Subcutaneous abdominal adipose tissue (tissue), 5 donors: ENCODE data around the gene PPFIBP1.

ENCODE experiments used
- H3K27ac ChIP-seq: one replicate; pipeline ENCODE4 v1.7.0; 2013; ENCODE audit warnings: low read depth, mild to moderate bottlenecking, inconsistent platforms, low read length, moderate library complexity
- H3K27me3 ChIP-seq, 5 donors: one replicate each; pipeline ENCODE4 v1.7.0; 2013; ENCODE audit warnings: low read length in 5 of 5, inconsistent platforms in 1 of 5; ENCODE audit not compliant: control insufficient read depth in 5 of 5, insufficient read depth in 4 of 5
- H3K36me3 ChIP-seq, 5 donors: one replicate each; pipeline ENCODE4 v1.7.0; 2013; ENCODE audit warnings: low read length in 5 of 5; ENCODE audit not compliant: control insufficient read depth in 5 of 5, insufficient read depth in 5 of 5
- H3K4me1 ChIP-seq, 5 donors: one replicate each; pipeline ENCODE4 v1.7.0; 2013; ENCODE audit warnings: low read length in 5 of 5, mild to moderate bottlenecking in 3 of 5, moderate library complexity in 1 of 5; ENCODE audit not compliant: control insufficient read depth in 5 of 5, insufficient read depth in 5 of 5
- H3K4me3 ChIP-seq, 5 donors: one replicate each; pipeline ENCODE4 v1.7.0; 2013; ENCODE audit warnings: low read length in 5 of 5, low read depth in 1 of 5
- H3K9ac ChIP-seq, 5 donors: one replicate each; pipeline ENCODE4 v1.7.0; 2013; ENCODE audit warnings: low read length in 5 of 5, mild to moderate bottlenecking in 4 of 5, moderate library complexity in 3 of 5
- H3K9me3 ChIP-seq, 5 donors: one replicate each; pipeline ENCODE4 v1.7.0; 2013; ENCODE audit warnings: low read length in 5 of 5; ENCODE audit not compliant: control insufficient read depth in 5 of 5
- donor health status: healthy.
- donor health status: healthy.
- donor health status: healthy.
- donor health status: healthy.
- donor health status: healthy.

Gene PPFIBP1

DNA sequence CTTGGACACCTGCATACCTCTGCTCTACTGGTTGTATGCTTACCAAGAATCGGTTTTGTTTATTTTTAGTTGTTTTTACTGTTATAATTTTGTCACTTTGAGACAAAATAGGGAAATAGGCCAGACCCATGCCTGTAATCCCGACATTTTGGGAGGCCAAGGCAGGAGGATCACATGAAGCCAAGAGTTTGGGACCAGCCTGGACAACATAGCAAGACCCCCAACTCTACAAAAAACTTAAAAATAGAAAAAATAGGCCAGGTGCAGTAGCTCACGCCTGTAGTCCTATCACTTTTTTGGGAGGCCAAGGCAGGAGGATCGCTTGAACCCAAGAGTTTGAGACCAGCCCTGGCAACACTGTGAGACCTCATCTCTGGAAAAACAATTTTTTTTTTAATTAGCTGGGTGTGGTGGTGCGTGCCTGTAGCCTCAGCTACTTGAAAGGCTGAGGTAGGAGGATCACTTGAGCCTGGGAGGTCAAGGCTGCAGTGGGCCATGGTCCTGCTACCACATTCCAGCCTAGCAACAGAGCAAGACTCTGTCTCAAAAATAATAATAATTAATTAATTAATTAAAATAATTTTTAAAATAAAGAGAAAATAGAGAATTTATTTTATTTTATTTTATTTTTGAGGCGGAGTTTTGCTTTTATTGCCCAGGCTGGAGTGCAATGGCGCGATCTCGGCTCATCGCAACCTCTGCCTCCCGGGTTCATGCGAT is 185.4 kb downstream of the PPFIBP1 start:
- peak overlapping the region; percentile 91 for H3K27ac ChIP-seq
- H3K36me3 ChIP-seq = peaks cover 0 to 5% (median 0%) of the 10 kb centered on the region in 5 donors
- peaks cover 0 to 23% (median 17%) of the 10 kb centered on the region in 5 donors for H3K4me1 ChIP-seq
- H3K4me3 ChIP-seq = peak overlapping the region in 4 of 5 donors; percentile 85 to 99 (median 98)
- no peaks in the 10 kb centered on the region for H3K9me3 ChIP-seq
- no peaks in the 10 kb centered on the region for H3K27me3 ChIP-seq
- peak overlapping the region in 1 of 5 donors; percentile 97 for H3K9ac ChIP-seq

DNA sequence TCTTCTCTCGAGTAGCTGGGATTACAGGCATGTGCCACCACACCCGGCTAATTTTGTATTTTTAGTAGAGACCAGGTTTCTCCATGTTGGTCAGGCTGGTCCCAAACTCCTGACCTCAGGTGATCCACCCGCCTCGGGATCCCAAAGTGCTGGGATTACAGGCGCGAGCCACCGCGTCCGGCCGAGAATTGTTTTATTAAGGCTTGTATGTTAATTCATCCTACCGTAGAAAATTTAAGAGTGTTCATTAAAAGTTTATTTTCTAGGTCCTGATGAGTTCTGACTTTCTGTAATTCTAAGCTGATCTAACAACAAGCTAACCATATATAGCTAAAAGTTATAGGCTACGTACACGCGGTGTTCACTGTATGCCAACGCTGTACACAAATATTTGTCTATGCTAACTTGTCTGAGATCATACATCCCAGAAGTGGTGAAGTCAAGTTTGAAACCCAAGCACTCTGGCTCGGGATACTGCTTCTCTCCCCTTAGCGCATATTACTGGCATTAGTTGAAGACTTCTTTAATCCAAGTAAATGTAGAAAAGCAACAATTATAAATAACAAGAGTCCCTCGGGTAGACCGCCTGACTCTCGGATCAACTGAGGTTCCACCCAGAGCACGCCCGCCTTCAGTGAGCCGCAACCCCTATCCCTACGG is 186.1 kb downstream of the PPFIBP1 start:
- H3K36me3 ChIP-seq = peaks cover 0 to 5% (median 3%) of the 10 kb centered on the region in 5 donors
- H3K27ac ChIP-seq = peak overlapping the region; percentile 91
- no peaks in the 10 kb centered on the region for H3K9me3 ChIP-seq
- H3K4me3 ChIP-seq = peak overlapping the region; percentile 85 to 99 (median 98)
- peaks cover 0 to 23% (median 17%) of the 10 kb centered on the region in 5 donors for H3K4me1 ChIP-seq
- H3K27me3 ChIP-seq = no peaks in the 10 kb centered on the region
- H3K9ac ChIP-seq = peak overlapping the region; percentile 86 to 99 (median 97)

GRCh38 chr12:27710592-27711316 is 186.7 kb downstream of the PPFIBP1 start, which contains the start of gene MRPS35:
MRPS35 (plus strand) TSS chr12:27710832; CDS start chr12:27710844, 12 bp downstream.
- no peaks in the 10 kb centered on the region for H3K9me3 ChIP-seq
- H3K4me1 ChIP-seq = peaks cover 0 to 23% (median 17%) of the 10 kb centered on the region in 5 donors
- peak within 1 kb of the TSS; percentile 91 for H3K27ac ChIP-seq
- no peaks in the 10 kb centered on the region for H3K27me3 ChIP-seq
- H3K4me3 ChIP-seq = peak within 1 kb of the TSS; percentile 85 to 99 (median 98)
- peaks cover 0 to 6% (median 5%) of the 10 kb centered on the region in 5 donors for H3K36me3 ChIP-seq
- peak within 1 kb of the TSS; percentile 86 to 99 (median 97) for H3K9ac ChIP-seq

- Histone ChIP-seq H3K27me3 (no peaks in the 10 kb centered on the region), H3K9ac (peak overlapping the region; percentile 86 to 99 (median 97)), H3K36me3 (peaks cover 2 to 9% (median 7%) of the 10 kb centered on the region in 5 donors), H3K4me3 (peak overlapping the region; percentile 85 to 99 (median 98)), H3K9me3 (no peaks in the 10 kb centered on the region), H3K4me1 (peaks cover 0 to 23% (median 17%) of the 10 kb centered on the region in 5 donors), H3K27ac (peak overlapping the region; percentile 91)
These were observed 187.3 kb downstream of the PPFIBP1 start for GRCh38 chr12:27711317-27711682.

DNA sequence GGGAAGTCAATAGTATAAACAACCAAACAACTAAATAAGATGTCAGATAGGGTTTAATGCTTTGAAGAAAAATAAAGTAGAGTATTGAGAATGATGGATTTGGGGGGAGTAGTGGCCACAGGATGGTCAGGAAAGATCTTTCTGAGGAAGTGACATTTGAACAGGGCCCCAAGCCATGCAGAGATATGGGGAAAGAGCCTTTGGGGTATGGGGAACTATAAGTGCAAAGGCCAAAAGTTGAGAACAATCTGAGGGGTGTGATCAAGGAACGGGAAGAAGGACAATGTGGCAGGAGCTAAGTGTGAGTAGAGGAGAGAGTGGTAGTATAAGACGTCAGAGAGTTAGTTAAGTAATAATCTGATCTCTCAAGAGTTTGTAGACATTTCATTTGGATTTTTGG is 188.0 kb downstream of the PPFIBP1 start:
- peak overlapping the region in 1 of 5 donors; percentile 98 for H3K4me3 ChIP-seq
- H3K27ac ChIP-seq = no peak overlapping the region
- no peaks in the 10 kb centered on the region for H3K27me3 ChIP-seq
- H3K9ac ChIP-seq = peak overlapping the region in 2 of 5 donors; percentile 16 to 97
- no peaks in the 10 kb centered on the region for H3K9me3 ChIP-seq
- H3K4me1 ChIP-seq = peaks cover 0 to 23% (median 17%) of the 10 kb centered on the region in 5 donors
- peaks cover 3 to 15% (median 10%) of the 10 kb centered on the region in 5 donors for H3K36me3 ChIP-seq

DNA sequence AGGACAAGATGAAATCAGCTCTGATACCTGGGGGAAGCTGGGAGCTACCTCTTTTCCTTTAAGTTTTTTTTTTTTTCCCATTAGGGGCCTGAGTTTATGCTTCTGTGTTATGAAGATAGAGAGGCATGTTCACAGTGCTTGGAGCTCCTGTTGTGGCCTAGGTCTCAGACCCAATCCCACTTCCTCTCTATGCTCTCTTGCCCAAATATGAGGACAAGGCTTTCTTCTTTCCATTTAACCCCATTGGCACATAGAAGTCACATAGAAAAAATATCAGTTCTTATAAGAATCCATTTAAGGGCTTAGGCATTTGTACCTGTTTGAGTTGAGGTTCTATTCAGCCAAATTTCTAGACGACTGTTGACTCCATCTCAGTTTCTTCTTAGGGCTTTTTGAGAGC is 199.2 kb downstream of the PPFIBP1 start:
- Histone ChIP-seq H3K27ac (no peak overlapping the region), H3K9me3 (no peaks in the 10 kb centered on the region), H3K36me3 (peaks cover 31 to 49% (median 43%) of the 10 kb centered on the region in 5 donors), H3K4me1 (no peaks in the 10 kb centered on the region), H3K27me3 (no peaks in the 10 kb centered on the region), H3K9ac (no peak overlapping the region), H3K4me3 (no peak overlapping the region)

GRCh38 chr12:27730097-27730588 is 206.1 kb downstream of the PPFIBP1 start:
- H3K4me1 ChIP-seq = no peaks in the 10 kb centered on the region
- no peak overlapping the region for H3K4me3 ChIP-seq
- peaks cover 20 to 45% (median 25%) of the 10 kb centered on the region in 5 donors for H3K36me3 ChIP-seq
- no peaks in the 10 kb centered on the region for H3K9me3 ChIP-seq
- H3K27me3 ChIP-seq = no peaks in the 10 kb centered on the region
- no peak overlapping the region for H3K9ac ChIP-seq
- no peak overlapping the region for H3K27ac ChIP-seq

GRCh38 chr12:27732281-27732680 is 208.3 kb downstream of the PPFIBP1 start:
- no peaks in the 10 kb centered on the region for H3K27me3 ChIP-seq
- no peaks in the 10 kb centered on the region for H3K9me3 ChIP-seq
- H3K27ac ChIP-seq = no peak overlapping the region
- H3K4me3 ChIP-seq = no peak overlapping the region
- no peak overlapping the region for H3K9ac ChIP-seq
- H3K4me1 ChIP-seq = no peaks in the 10 kb centered on the region
- H3K36me3 ChIP-seq = peaks cover 10 to 44% (median 22%) of the 10 kb centered on the region in 5 donors

GRCh38 chr12:27733052-27733656 is 209.1 kb downstream of the PPFIBP1 start:
- peaks cover 6 to 48% (median 25%) of the 10 kb centered on the region in 5 donors for H3K36me3 ChIP-seq
- H3K9me3 ChIP-seq = no peaks in the 10 kb centered on the region
- H3K4me1 ChIP-seq = no peaks in the 10 kb centered on the region
- H3K9ac ChIP-seq = no peak overlapping the region
- H3K27me3 ChIP-seq = no peaks in the 10 kb centered on the region
- no peak overlapping the region for H3K4me3 ChIP-seq
- H3K27ac ChIP-seq = no peak overlapping the region
